ENCODE data around the gene SHC1.

Gene SHC1

DNA sequence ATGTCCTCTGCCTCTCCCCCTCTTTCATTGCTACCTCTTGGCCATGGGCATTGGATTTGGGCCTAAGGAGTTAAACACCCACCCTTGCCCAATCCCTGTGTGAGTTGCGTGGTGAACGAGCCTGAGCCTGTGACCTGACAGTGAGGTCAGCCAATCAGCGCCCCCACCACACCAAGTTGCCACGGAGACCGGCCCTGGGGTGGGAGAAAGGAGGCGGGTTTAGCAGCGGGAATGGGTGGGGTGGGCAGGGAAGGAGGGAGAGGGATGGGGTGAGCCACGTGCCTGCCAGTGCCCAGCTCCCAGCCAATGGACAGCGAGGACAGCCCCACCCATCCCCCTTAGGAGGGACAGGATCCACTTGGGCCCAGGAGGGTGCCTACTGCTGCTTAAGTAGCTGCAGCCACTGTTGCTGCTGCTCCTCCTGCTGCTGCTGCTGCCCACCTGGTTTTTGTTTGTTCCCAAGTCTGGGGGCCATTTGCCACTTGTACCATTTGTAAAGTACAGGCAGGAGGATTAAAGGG is 41.5 kb upstream of the SHC1 start (continued):
- TF ChIP-seq, protein P1, sequence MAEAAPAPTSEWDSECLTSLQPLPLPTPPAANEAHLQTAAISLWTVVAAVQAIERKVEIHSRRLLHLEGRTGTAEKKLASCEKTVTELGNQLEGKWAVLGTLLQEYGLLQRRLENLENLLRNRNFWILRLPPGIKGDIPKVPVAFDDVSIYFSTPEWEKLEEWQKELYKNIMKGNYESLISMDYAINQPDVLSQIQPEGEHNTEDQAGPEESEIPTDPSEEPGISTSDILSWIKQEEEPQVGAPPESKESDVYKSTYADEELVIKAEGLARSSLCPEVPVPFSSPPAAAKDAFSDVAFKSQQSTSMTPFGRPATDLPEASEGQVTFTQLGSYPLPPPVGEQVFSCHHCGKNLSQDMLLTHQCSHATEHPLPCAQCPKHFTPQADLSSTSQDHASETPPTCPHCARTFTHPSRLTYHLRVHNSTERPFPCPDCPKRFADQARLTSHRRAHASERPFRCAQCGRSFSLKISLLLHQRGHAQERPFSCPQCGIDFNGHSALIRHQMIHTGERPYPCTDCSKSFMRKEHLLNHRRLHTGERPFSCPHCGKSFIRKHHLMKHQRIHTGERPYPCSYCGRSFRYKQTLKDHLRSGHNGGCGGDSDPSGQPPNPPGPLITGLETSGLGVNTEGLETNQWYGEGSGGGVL (tag by site-specific recombination; IDR thresholded peaks at IDR 0.05): peak; percentile 86
- TF ChIP-seq ZNF121 (tag by site-specific recombination; IDR thresholded peaks at IDR 0.05): no peak
- TF ChIP-seq HOXC10 (CRISPR knock-in tag; IDR thresholded peaks at IDR 0.05): no peak
- TF ChIP-seq, protein P2, sequence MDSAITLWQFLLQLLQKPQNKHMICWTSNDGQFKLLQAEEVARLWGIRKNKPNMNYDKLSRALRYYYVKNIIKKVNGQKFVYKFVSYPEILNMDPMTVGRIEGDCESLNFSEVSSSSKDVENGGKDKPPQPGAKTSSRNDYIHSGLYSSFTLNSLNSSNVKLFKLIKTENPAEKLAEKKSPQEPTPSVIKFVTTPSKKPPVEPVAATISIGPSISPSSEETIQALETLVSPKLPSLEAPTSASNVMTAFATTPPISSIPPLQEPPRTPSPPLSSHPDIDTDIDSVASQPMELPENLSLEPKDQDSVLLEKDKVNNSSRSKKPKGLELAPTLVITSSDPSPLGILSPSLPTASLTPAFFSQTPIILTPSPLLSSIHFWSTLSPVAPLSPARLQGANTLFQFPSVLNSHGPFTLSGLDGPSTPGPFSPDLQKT (IDR thresholded peaks at IDR 0.05; ENCODE audit: borderline replicate concordance, low read depth, low read length): no peak
- no peak for TF ChIP-seq ZNF274 (IDR thresholded peaks at IDR 0.05; ENCODE audit: low read length)
- no peak for TF ChIP-seq ZNF274 (tag by site-specific recombination; IDR thresholded peaks at IDR 0.05; ENCODE audit: borderline replicate concordance)
- TF ChIP-seq, protein P3, sequence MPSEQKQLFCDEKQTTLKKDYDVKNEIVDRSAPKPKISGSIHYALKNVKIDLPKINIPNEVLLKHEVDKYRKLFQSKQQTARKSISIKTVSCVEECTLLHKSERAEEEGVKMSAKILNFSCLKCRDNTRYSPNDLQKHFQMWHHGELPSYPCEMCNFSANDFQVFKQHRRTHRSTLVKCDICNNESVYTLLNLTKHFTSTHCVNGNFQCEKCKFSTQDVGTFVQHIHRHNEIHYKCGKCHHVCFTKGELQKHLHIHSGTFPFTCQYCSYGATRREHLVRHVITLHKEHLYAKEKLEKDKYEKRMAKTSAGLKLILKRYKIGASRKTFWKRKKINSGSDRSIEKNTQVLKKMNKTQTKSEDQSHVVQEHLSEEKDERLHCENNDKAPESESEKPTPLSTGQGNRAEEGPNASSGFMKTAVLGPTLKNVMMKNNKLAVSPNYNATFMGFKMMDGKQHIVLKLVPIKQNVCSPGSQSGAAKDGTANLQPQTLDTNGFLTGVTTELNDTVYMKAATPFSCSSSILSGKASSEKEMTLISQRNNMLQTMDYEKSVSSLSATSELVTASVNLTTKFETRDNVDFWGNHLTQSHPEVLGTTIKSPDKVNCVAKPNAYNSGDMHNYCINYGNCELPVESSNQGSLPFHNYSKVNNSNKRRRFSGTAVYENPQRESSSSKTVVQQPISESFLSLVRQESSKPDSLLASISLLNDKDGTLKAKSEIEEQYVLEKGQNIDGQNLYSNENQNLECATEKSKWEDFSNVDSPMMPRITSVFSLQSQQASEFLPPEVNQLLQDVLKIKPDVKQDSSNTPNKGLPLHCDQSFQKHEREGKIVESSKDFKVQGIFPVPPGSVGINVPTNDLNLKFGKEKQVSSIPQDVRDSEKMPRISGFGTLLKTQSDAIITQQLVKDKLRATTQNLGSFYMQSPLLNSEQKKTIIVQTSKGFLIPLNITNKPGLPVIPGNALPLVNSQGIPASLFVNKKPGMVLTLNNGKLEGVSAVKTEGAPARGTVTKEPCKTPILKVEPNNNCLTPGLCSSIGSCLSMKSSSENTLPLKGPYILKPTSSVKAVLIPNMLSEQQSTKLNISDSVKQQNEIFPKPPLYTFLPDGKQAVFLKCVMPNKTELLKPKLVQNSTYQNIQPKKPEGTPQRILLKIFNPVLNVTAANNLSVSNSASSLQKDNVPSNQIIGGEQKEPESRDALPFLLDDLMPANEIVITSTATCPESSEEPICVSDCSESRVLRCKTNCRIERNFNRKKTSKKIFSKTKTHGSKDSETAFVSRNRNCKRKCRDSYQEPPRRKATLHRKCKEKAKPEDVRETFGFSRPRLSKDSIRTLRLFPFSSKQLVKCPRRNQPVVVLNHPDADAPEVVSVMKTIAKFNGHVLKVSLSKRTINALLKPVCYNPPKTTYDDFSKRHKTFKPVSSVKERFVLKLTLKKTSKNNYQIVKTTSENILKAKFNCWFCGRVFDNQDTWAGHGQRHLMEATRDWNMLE (tag by site-specific recombination; conservative IDR thresholded peaks at IDR 0.05; ENCODE audit: low read depth): no peak
- TF ChIP-seq ZNF24 (tag by site-specific recombination; IDR thresholded peaks at IDR 0.05): no peak
- no peak for TF ChIP-seq OVOL3 (tag by site-specific recombination; IDR thresholded peaks at IDR 0.05)
- no peak for TF ChIP-seq ZNF23 (tag by site-specific recombination; IDR thresholded peaks at IDR 0.05; ENCODE audit: borderline replicate concordance)
- TF ChIP-seq ZNF514 (tag by site-specific recombination; IDR thresholded peaks at IDR 0.05): no peak
- TF ChIP-seq KLF9 (tag by site-specific recombination; IDR thresholded peaks at IDR 0.05; ENCODE audit: low read depth): no peak
- no peak for TF ChIP-seq ZNF558 (tag by site-specific recombination; IDR thresholded peaks at IDR 0.05)
- no peak for TF ChIP-seq ZNF211 (tag by site-specific recombination; IDR thresholded peaks at IDR 0.05; ENCODE audit: low read depth)
- TF ChIP-seq GLIS1 (tag by site-specific recombination; IDR thresholded peaks at IDR 0.05): peak; percentile 50
- no peak for TF ChIP-seq ZNF658 (tag by site-specific recombination; IDR thresholded peaks at IDR 0.05)
- TF ChIP-seq, protein P4, sequence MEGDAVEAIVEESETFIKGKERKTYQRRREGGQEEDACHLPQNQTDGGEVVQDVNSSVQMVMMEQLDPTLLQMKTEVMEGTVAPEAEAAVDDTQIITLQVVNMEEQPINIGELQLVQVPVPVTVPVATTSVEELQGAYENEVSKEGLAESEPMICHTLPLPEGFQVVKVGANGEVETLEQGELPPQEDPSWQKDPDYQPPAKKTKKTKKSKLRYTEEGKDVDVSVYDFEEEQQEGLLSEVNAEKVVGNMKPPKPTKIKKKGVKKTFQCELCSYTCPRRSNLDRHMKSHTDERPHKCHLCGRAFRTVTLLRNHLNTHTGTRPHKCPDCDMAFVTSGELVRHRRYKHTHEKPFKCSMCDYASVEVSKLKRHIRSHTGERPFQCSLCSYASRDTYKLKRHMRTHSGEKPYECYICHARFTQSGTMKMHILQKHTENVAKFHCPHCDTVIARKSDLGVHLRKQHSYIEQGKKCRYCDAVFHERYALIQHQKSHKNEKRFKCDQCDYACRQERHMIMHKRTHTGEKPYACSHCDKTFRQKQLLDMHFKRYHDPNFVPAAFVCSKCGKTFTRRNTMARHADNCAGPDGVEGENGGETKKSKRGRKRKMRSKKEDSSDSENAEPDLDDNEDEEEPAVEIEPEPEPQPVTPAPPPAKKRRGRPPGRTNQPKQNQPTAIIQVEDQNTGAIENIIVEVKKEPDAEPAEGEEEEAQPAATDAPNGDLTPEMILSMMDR (tag by site-specific recombination; IDR thresholded peaks at IDR 0.05): no peak
- TF ChIP-seq ZNF660 (tag by site-specific recombination; IDR thresholded peaks at IDR 0.05): no peak
- TF ChIP-seq, protein P5, sequence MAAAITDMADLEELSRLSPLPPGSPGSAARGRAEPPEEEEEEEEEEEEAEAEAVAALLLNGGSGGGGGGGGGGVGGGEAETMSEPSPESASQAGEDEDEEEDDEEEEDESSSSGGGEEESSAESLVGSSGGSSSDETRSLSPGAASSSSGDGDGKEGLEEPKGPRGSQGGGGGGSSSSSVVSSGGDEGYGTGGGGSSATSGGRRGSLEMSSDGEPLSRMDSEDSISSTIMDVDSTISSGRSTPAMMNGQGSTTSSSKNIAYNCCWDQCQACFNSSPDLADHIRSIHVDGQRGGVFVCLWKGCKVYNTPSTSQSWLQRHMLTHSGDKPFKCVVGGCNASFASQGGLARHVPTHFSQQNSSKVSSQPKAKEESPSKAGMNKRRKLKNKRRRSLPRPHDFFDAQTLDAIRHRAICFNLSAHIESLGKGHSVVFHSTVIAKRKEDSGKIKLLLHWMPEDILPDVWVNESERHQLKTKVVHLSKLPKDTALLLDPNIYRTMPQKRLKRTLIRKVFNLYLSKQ (tag by site-specific recombination; IDR thresholded peaks at IDR 0.05; ENCODE audit: borderline replicate concordance): no peak
- TF ChIP-seq, protein P6, sequence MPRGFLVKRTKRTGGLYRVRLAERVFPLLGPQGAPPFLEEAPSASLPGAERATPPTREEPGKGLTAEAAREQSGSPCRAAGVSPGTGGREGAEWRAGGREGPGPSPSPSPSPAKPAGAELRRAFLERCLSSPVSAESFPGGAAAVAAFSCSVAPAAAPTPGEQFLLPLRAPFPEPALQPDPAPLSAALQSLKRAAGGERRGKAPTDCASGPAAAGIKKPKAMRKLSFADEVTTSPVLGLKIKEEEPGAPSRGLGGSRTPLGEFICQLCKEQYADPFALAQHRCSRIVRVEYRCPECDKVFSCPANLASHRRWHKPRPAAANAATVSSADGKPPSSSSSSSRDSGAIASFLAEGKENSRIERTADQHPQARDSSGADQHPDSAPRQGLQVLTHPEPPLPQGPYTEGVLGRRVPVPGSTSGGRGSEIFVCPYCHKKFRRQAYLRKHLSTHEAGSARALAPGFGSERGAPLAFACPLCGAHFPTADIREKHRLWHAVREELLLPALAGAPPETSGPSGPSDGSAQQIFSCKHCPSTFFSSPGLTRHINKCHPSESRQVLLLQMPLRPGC (tag by site-specific recombination; IDR thresholded peaks at IDR 0.05): no peak
- TF ChIP-seq MEIS1 (CRISPR knock-in tag; IDR thresholded peaks at IDR 0.05; ENCODE audit: borderline replicate concordance): no peak
- no peak for TF ChIP-seq ZNF747 (tag by site-specific recombination; IDR thresholded peaks at IDR 0.05)
- TF ChIP-seq, protein P7, sequence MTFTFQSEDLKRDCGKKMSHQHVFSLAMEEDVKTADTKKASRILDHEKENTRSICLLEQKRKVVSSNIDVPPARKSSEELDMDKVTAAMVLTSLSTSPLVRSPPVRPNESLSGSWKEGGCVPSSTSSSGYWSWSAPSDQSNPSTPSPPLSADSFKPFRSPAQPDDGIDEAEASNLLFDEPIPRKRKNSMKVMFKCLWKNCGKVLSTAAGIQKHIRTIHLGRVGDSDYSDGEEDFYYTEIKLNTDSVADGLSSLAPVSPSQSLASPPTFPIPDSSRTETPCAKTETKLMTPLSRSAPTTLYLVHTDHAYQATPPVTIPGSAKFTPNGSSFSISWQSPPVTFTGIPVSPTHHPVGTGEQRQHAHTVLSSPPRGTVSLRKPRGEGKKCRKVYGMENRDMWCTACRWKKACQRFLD (tag by site-specific recombination; IDR thresholded peaks at IDR 0.05): no peak
- TF ChIP-seq, protein P8, sequence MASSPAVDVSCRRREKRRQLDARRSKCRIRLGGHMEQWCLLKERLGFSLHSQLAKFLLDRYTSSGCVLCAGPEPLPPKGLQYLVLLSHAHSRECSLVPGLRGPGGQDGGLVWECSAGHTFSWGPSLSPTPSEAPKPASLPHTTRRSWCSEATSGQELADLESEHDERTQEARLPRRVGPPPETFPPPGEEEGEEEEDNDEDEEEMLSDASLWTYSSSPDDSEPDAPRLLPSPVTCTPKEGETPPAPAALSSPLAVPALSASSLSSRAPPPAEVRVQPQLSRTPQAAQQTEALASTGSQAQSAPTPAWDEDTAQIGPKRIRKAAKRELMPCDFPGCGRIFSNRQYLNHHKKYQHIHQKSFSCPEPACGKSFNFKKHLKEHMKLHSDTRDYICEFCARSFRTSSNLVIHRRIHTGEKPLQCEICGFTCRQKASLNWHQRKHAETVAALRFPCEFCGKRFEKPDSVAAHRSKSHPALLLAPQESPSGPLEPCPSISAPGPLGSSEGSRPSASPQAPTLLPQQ (tag by site-specific recombination; IDR thresholded peaks at IDR 0.05): no peak

All from HEK293 (cell line).